H1 (cell line): ENCODE measurements around the gene CELF5. TPM values are rescaled to one million over a fixed set of nuclear protein-coding genes. Genes with fewer than 3 reads are reported as not detected.

ENCODE experiments used
- CTCF ChIA-PET: fragments of 300-600 bp; sonication (Branson Sonifier 250); formaldehyde crosslinking; loops from one replicate; lab custom pipeline; 2021; ENCODE audit not compliant: partially characterized antibody; lab: Charles Lee
- POLR2A ChIA-PET: fragments of 300-600 bp; sonication (Branson Sonifier 250); formaldehyde crosslinking; loops from one replicate; lab custom pipeline; 2021; ENCODE audit warnings: inconsistent platforms; ENCODE audit not compliant: partially characterized antibody; lab: Charles Lee
- DNase-seq, 2 experiments: peaks; one replicate each; pipeline versions ENCODE4 v3.0.0 to v3.0.0-alpha.2; 2010 to 2022; ENCODE audit warnings: low spot score in 2 of 2, low read depth in 1 of 2, mixed read lengths in 1 of 2
- FAIRE-seq: peaks from 2 replicates; lab custom pipeline; 2011; peaks lifted over from hg19 to GRCh38; lab: Jason Lieb, UNC
- H2AFZ ChIP-seq: 2 replicates; pipeline ENCODE4 v1.8.1; 2012; ENCODE audit warnings: low read length, inconsistent platforms
- H2AK5ac ChIP-seq: 2 replicates; pipeline ENCODE4 v1.6.1; 2013; ENCODE audit warnings: low read depth, low read length
- H2BK120ac ChIP-seq: replicated peaks from 2 replicates; pipeline ENCODE3; 2013; ENCODE audit warnings: low read depth, low read length, inconsistent platforms
- H2BK12ac ChIP-seq: 2 replicates; pipeline ENCODE4 v1.6.1; 2013; ENCODE audit warnings: low read depth, low read length
- H2BK15ac ChIP-seq: 2 replicates; pipeline ENCODE4 v1.6.1; 2013; ENCODE audit warnings: low read length
- H2BK20ac ChIP-seq: 2 replicates; pipeline ENCODE4 v1.6.1; 2013; ENCODE audit warnings: low read length
- H2BK5ac ChIP-seq: 2 replicates; pipeline ENCODE4 v1.6.1; 2013; ENCODE audit warnings: low read depth, low read length
- H3K14ac ChIP-seq: 2 replicates; pipeline ENCODE4 v1.6.1; 2013; ENCODE audit warnings: inconsistent platforms; ENCODE audit not compliant: insufficient read length
- H3K18ac ChIP-seq: 2 replicates; pipeline ENCODE4 v1.6.1; 2013; ENCODE audit warnings: low read length; ENCODE audit errors: extremely low read depth
- H3K23ac ChIP-seq: 2 replicates; pipeline ENCODE4 v1.6.1; 2013; ENCODE audit warnings: inconsistent platforms; ENCODE audit not compliant: insufficient read length
- H3K23me2 ChIP-seq: 2 replicates; pipeline ENCODE4 v1.6.1; 2013; ENCODE audit warnings: low read depth, low read length
- H3K27ac ChIP-seq: 2 replicates; pipeline ENCODE4 v1.6.1; 2011; ENCODE audit warnings: low read depth, low read length, inconsistent platforms
- H3K27me3 ChIP-seq, 4 experiments: replicated peaks in 1 of 4; 1 replicate in 1 of 4; 2 replicates in 3 of 4; pipeline versions ENCODE4 v1.6.1 to v1.8.1; 2011 to 2013; ENCODE audit warnings: low read length in 3 of 4, mild to moderate bottlenecking in 3 of 4, inconsistent platforms in 2 of 4, mixed read lengths in 2 of 4, moderate library complexity in 1 of 4; ENCODE audit not compliant: control insufficient read depth in 3 of 4, insufficient read depth in 3 of 4; ENCODE audit errors: extremely low read depth in 1 of 4
- H3K36me3 ChIP-seq, 4 experiments: 2 replicates each; pipeline versions ENCODE4 v1.6.1 to v1.8.1; 2011 to 2013; ENCODE audit warnings: mild to moderate bottlenecking in 4 of 4, low read length in 3 of 4, moderate library complexity in 2 of 4, control low read depth in 1 of 4, inconsistent platforms in 1 of 4; ENCODE audit not compliant: insufficient read depth in 4 of 4, control insufficient read depth in 2 of 4
- H3K4ac ChIP-seq: replicated peaks from 2 replicates; pipeline ENCODE3; 2013; ENCODE audit warnings: low read length, low read depth, mixed read lengths, inconsistent platforms; ENCODE audit not compliant: insufficient read length
- H3K4me1 ChIP-seq, 4 experiments: replicated peaks in 1 of 4; 1 replicate in 1 of 4; 2 replicates in 3 of 4; pipeline versions ENCODE4 v1.6.1 to v1.8.1; 2011 to 2013; ENCODE audit warnings: low read length in 3 of 4, inconsistent platforms in 2 of 4, mixed read lengths in 1 of 4; ENCODE audit not compliant: insufficient read depth in 4 of 4, control insufficient read depth in 3 of 4
- H3K4me2 ChIP-seq, 2 experiments: 2 replicates each; pipeline versions ENCODE4 v1.6.1 to v1.8.1; 2011 to 2013; ENCODE audit warnings: low read depth in 2 of 2, low read length in 2 of 2, control low read depth in 1 of 2, inconsistent platforms in 1 of 2, mild to moderate bottlenecking in 1 of 2; ENCODE audit not compliant: insufficient read depth in 1 of 2
- H3K4me3 ChIP-seq, 4 experiments: fragments of 200-600, 300-600 bp in 1 of 4; sonication (generic), shearing (Covaris generic), sonication (Bioruptor Twin) in 1 of 4; 2 replicates each; pipeline versions ENCODE4 v1.5.1 to v1.8.1; 2011 to 2016; ENCODE audit warnings: low read length in 4 of 4, low read depth in 3 of 4, control low read depth in 2 of 4, inconsistent platforms in 2 of 4, mild to moderate bottlenecking in 2 of 4, mixed read lengths in 1 of 4, moderate library complexity in 1 of 4; ENCODE audit not compliant: insufficient read depth in 2 of 4; ENCODE audit errors: extremely low read depth in 1 of 4
- H3K56ac ChIP-seq: replicated peaks from 2 replicates; pipeline ENCODE3; 2013; ENCODE audit warnings: low read depth, mild to moderate bottlenecking, mixed read lengths, low read length, inconsistent platforms; ENCODE audit not compliant: insufficient read length
- H3K79me1 ChIP-seq: 2 replicates; pipeline ENCODE4 v1.6.1; 2013; ENCODE audit warnings: low read depth, low read length, control low read depth
- H3K79me2 ChIP-seq, 2 experiments: 2 replicates each; pipeline versions ENCODE4 v1.6.1 to v1.8.1; 2012 to 2013; ENCODE audit warnings: low read length in 2 of 2, mild to moderate bottlenecking in 2 of 2, inconsistent platforms in 1 of 2; ENCODE audit not compliant: insufficient read depth in 2 of 2, control insufficient read depth in 1 of 2
- H3K9ac ChIP-seq, 4 experiments: replicated peaks in 1 of 4; 1 replicate in 1 of 4; 2 replicates in 3 of 4; pipeline versions ENCODE4 v1.6.1 to v1.8.1; 2011 to 2013; ENCODE audit warnings: low read depth in 3 of 4, low read length in 3 of 4, control low read depth in 2 of 4, mild to moderate bottlenecking in 2 of 4, moderate library complexity in 2 of 4, inconsistent platforms in 1 of 4; ENCODE audit errors: extremely low read depth in 1 of 4
- H3K9me3 ChIP-seq, 2 experiments: 2 replicates each; pipeline versions ENCODE4 v1.6.1 to v1.8.1; 2012 to 2013; ENCODE audit warnings: mild to moderate bottlenecking in 2 of 2, moderate library complexity in 2 of 2, control low read depth in 1 of 2, inconsistent platforms in 1 of 2, low read depth in 1 of 2, low read length in 1 of 2, mixed read lengths in 1 of 2; ENCODE audit not compliant: insufficient read depth in 2 of 2
- H4K20me1 ChIP-seq, 2 experiments: replicated peaks in 1 of 2; 2 replicates each; pipeline versions ENCODE3 to v1.8.1; 2011 to 2013; ENCODE audit warnings: inconsistent platforms in 2 of 2, low read length in 2 of 2, mild to moderate bottlenecking in 1 of 2; ENCODE audit not compliant: insufficient read depth in 2 of 2, control insufficient read depth in 1 of 2
- H4K5ac ChIP-seq: 2 replicates; pipeline ENCODE4 v1.6.1; 2013; ENCODE audit warnings: low read length, low read depth, mixed read lengths, inconsistent platforms; ENCODE audit not compliant: insufficient read length
- H4K8ac ChIP-seq: 2 replicates; pipeline ENCODE4 v1.8.0; 2013; ENCODE audit warnings: mild to moderate bottlenecking, moderate library complexity, low read length, inconsistent platforms; ENCODE audit not compliant: insufficient read depth; ENCODE audit errors: extremely low read depth
- H4K91ac ChIP-seq: replicated peaks from 2 replicates; pipeline ENCODE3; 2013; ENCODE audit warnings: low read length, mixed read lengths, inconsistent platforms; ENCODE audit not compliant: insufficient read length
- BACH1 ChIP-seq: IDR thresholded peaks from 2 replicates; pipeline ENCODE4 v1.6.1; 2012; ENCODE audit warnings: low read length, improper control_type of control experiment
- CBX5 ChIP-seq: fragments of 300-800, 300-1000 bp; sonication (generic); IDR thresholded peaks from 2 replicates; pipeline ENCODE4 v1.7.1; 2016; ENCODE audit warnings: antibody characterized with exemption, low read length, low read depth
- EZH2 ChIP-seq: fragments of 200-600 bp; sonication (generic); IDR thresholded peaks from 2 replicates; pipeline ENCODE4 v1.7.1; 2012; ENCODE audit warnings: low read depth, mild to moderate bottlenecking, moderate library complexity, low read length, inconsistent platforms; ENCODE audit not compliant: severe bottlenecking
- JUN ChIP-seq: IDR thresholded peaks from 2 replicates; pipeline ENCODE4 v1.6.1; 2011; ENCODE audit warnings: low read depth, mild to moderate bottlenecking, improper control_type of control experiment, low read length
- JUND ChIP-seq: IDR thresholded peaks from 2 replicates; pipeline ENCODE4 v1.6.1; 2011; ENCODE audit warnings: mild to moderate bottlenecking, improper control_type of control experiment, low read length
- NANOG ChIP-seq: IDR thresholded peaks from 2 replicates; pipeline ENCODE4 v1.6.1; 2011; ENCODE audit warnings: low read length, low read depth, mild to moderate bottlenecking, inconsistent platforms; ENCODE audit not compliant: insufficient read depth, poor library complexity, severe bottlenecking
- PHF8 ChIP-seq: fragments of 200-600 bp; sonication (generic); conservative IDR thresholded peaks from 2 replicates; pipeline ENCODE4 v1.7.1; 2012; ENCODE audit warnings: low read depth, mild to moderate bottlenecking, inconsistent platforms, low read length, moderate library complexity
- RBBP5 ChIP-seq: IDR thresholded peaks from 2 replicates; pipeline ENCODE4 v1.7.1; 2012; ENCODE audit warnings: low read depth, mild to moderate bottlenecking, inconsistent platforms, low read length, moderate library complexity, borderline replicate concordance
- SAP30 ChIP-seq: fragments of 300-600 bp; sonication (generic); IDR thresholded peaks from 2 replicates; pipeline ENCODE4 v1.7.1; 2012; ENCODE audit warnings: low read length, moderate library complexity, mild to moderate bottlenecking, inconsistent platforms; ENCODE audit not compliant: insufficient read depth, insufficient replicate concordance
- SP1 ChIP-seq: IDR thresholded peaks from 2 replicates; pipeline ENCODE4 v1.6.1; 2011; ENCODE audit warnings: low read depth, low read length
- SUZ12 ChIP-seq: fragments of 200-600 bp; sonication (generic); IDR thresholded peaks from 2 replicates; pipeline ENCODE4 v1.6.1; 2012; ENCODE audit warnings: mild to moderate bottlenecking, inconsistent platforms, low read length, moderate library complexity, mixed read lengths
- TAF1 ChIP-seq: IDR thresholded peaks from 2 replicates; pipeline ENCODE4 v1.6.1; 2011; ENCODE audit warnings: mild to moderate bottlenecking, low read depth, low read length
- WGBS, 2 experiments: shearing (Covaris generic) in 1 of 2; methylation state at CpG; one replicate each; pipeline versions ENCODE4 v1.1.6 to v1.1.7; 2013 to 2015; ENCODE audit warnings: low lambda C conversion rate in 2 of 2, mixed read lengths in 2 of 2, inconsistent platforms in 1 of 2, low coverage in 1 of 2, missing lambda C conversion rate in 1 of 2; ENCODE audit not compliant: insufficient replicate concordance in 2 of 2, insufficient coverage in 1 of 2, insufficient read length in 1 of 2; ENCODE audit errors: extremely low coverage in 1 of 2, missing lambda C conversion rate in 1 of 2; 5-methylcytosine and 5-hydroxymethylcytosine counted together
- polyA plus RNA-seq, 7 experiments: library from polyadenylated mRNA; depleted of rRNA in 3 of 7; stranded (reverse) in 5 of 7; unstranded in 2 of 7; fragments of >200 nt in 5 of 7; fragments of 200-250 nt in 2 of 7; gene quantifications; 1 replicate in 5 of 7; 2 replicates in 1 of 7; 4 replicates in 1 of 7; pipeline versions ENCODE4 v1.2.1 to v1.2.3, GENCODE V29; 2011 to 2013; ENCODE audit warnings: missing spikeins in 2 of 7, mixed read lengths in 2 of 7
- total RNA-seq: library from RNA; stranded (reverse); fragmentation: NEBNext Ultra II Directional; extraction: Animal tissue kit (Norgen Biotek cat#: 25700); gene quantifications from 2 replicates; pipeline ENCODE4 v1.2.1, GENCODE V29; 2021
- TF ChIP-seq, protein P1 (sequence below): IDR thresholded peaks from 2 replicates; pipeline ENCODE4 v1.6.1; 2012; ENCODE audit warnings: inconsistent platforms

CELF5 gene
- total and polyA plus RNA-seq, 2 of the 8 experiments (the other 6 are each of a cell fraction or from before 2014, with no cell fraction given), result 9.8 to 15.0 TPM

GRCh38 chr19:3179739-3180293 lies 44.6 kb upstream of the CELF5 start:
- Histone ChIP-seq H2AK5ac (no peak overlapping the region), H3K4me3 (no peak overlapping the region), H3K18ac (no peak overlapping the region), H4K5ac (no peak overlapping the region), H3K4me1 (no peaks in the 10 kb centered on the region; a peak in 1 of 7 replicates), H3K79me1 (no peaks in the 10 kb centered on the region), H4K20me1 (no peaks in the 10 kb centered on the region), H3K14ac (no peak overlapping the region), H3K27ac (no peak overlapping the region), H4K91ac (no peak overlapping the region), H3K9me3 (no peaks in the 10 kb centered on the region), H4K8ac (peak overlapping the region; percentile 25; the same call in 1 of the 2 replicates), H3K36me3 (no peaks in the 10 kb centered on the region), H2BK120ac (no peak overlapping the region), H2AFZ (no peak overlapping the region), H3K4me2 (no peak overlapping the region), H3K4ac (no peak overlapping the region), H2BK12ac (no peak overlapping the region), H3K23me2 (no peaks in the 10 kb centered on the region), H3K79me2 (no peaks in the 10 kb centered on the region), H2BK5ac (no peak overlapping the region), H3K56ac (no peak overlapping the region), H3K27me3 (no peaks in the 10 kb centered on the region), H2BK20ac (no peak overlapping the region), H2BK15ac (no peak overlapping the region), H3K23ac (no peak overlapping the region), H3K9ac (no peak overlapping the region)
- DNase-seq (no peak), FAIRE-seq (no peak)
- 95% methylated on average over 21 of the region's 31 CpGs; no CpG with 5 or more reads in 1 of the 2 experiments for WGBS, 2 experiments
- CTCF ChIA-PET, result interaction anchor here (0.5 kb wide), 1 partner anchor 213 kb away, joined by 3 read pairs; no protein-coding TSS in a partner anchor
- POLR2A ChIA-PET, result interaction anchor here (1.0 kb wide), 1 partner anchor 10 kb away, joined by 4 read pairs; no protein-coding TSS in a partner anchor
- TF ChIP-seq TAF1 (no peak), PHF8 (no peak), JUN (no peak), SP1 (no peak), EZH2 (no peak), RBBP5 (no peak), NANOG (no peak), CBX5 (no peak), JUND (no peak), SAP30 (no peak), SUZ12 (no peak), BACH1 (no peak)
- TF ChIP-seq, protein P1, sequence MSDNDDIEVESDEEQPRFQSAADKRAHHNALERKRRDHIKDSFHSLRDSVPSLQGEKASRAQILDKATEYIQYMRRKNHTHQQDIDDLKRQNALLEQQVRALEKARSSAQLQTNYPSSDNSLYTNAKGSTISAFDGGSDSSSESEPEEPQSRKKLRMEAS, result no peak
